Right lobe of liver (tissue), 6 donors: Measurements from ENCODE around the gene TGFBR2. TPM values are rescaled to one million over a fixed set of nuclear protein-coding genes. Genes with fewer than 3 reads are reported as not detected.
A peak's percentile ranks its signal among the peaks of the same experiment; 100 is the strongest.
"Not testable (repeated sequence)": the region's sequence is repeated elsewhere in the genome, so short reads cannot be mapped to it uniquely, and the experiment has no call there.

Source experiments
- ATAC-seq, 4 donors: fragments of 200-7000 bp; cut with Tn5 transposase; one replicate each; pipeline ENCODE4 v1.9.1; 2020; ENCODE audit warnings: mild to moderate bottlenecking in 4 of 4, moderate library complexity in 4 of 4
- DNase-seq, 3 donors: peaks; one replicate each; pipeline ENCODE4 v3.0.0-alpha.2; 2020
- H3K27ac ChIP-seq, 3 donors: fragments of 200-600 bp; one replicate each; pipeline ENCODE4 v1.8.0; 2022
- H3K27me3 ChIP-seq, 2 donors: fragments of 200-600 bp; one replicate each; pipeline ENCODE4 v1.8.0; 2022
- H3K36me3 ChIP-seq, 4 donors: fragments of 200-600 bp; sonication (generic) in 1 of 4; one replicate each; pipeline versions ENCODE4 v1.5.1 to v1.8.0; 2017 to 2022; ENCODE audit warnings: control low read depth in 1 of 4
- H3K4me1 ChIP-seq, 4 donors: fragments of 200-600 bp; sonication (generic) in 1 of 4; one replicate each; pipeline versions ENCODE4 v1.5.1 to v1.8.0; 2017 to 2022; ENCODE audit warnings: control low read depth in 1 of 4
- H3K4me3 ChIP-seq, 3 donors: fragments of 200-600 bp; one replicate each; pipeline ENCODE4 v1.8.0; 2022
- H3K9me3 ChIP-seq, 4 donors: fragments of 200-600 bp; sonication (generic) in 1 of 4; one replicate each; pipeline versions ENCODE4 v1.5.1 to v1.8.0; 2017 to 2022; ENCODE audit warnings: control low read depth in 1 of 4
- CTCF ChIP-seq, 4 donors: fragments of 200-600 bp in 3 of 4; fragments of 450-650 bp in 1 of 4; IDR thresholded peaks; one replicate each; pipeline versions ENCODE4 v1.5.1 to v1.8.0; 2016 to 2022; ENCODE audit warnings: antibody characterized with exemption in 4 of 4, mild to moderate bottlenecking in 2 of 4
- POLR2A ChIP-seq: fragments of 450-650 bp; IDR thresholded peaks from one replicate; pipeline ENCODE4 v1.6.1; 2017; ENCODE audit warnings: antibody characterized with exemption, mild to moderate bottlenecking
- WGBS: methylation state at CpG from one replicate; pipeline ENCODE4 v1.1.6; 2018; ENCODE audit warnings: low coverage, low lambda C conversion rate; ENCODE audit not compliant: insufficient coverage; ENCODE audit errors: missing lambda C conversion rate; 5-methylcytosine and 5-hydroxymethylcytosine counted together
- intact Hi-C, 2 donors: fragments of 100-400 bp; cut with DNase I; formaldehyde crosslinking; loops; one replicate each; pipeline versions ENCODE4 v1.11.2 to v1.14.1; 2022
- total RNA-seq, 6 experiments: library from RNA; depleted of rRNA in 2 of 6; stranded (reverse); fragments of >200 nt in 2 of 6; fragmentation: NEBNext Ultra II Directional in 3 of 6; extraction: Animal tissue kit (Norgen Biotek cat#: 25700) in 3 of 6; gene quantifications; one replicate each; pipeline versions ENCODE4 v1.1.0 to v1.2.4, GENCODE V29; 2016 to 2023
- donor health status: DM: no; HTN: yes; CAD: no.
- donor health status: DM: no; HTN: no; CAD: no.
- donor health status: DM: no; HTN: no; CAD: no.
- donor health status: DM: no; HTN: yes; CAD: no.
- donor health status: DM: no; HTN: yes; CAD: no.

Gene TGFBR2
- total RNA-seq, 6 experiments from 2014 or later, result 24.9 to 52.6 (median 45.5) TPM

- Histone ChIP-seq H3K4me1 (peaks cover 0 to 33% (median 16%) of the 10 kb centered on the region in 4 donors), H3K27ac (peak overlapping the region in 1 of 3 donors; percentile 5), H3K36me3 (peaks cover 0 to 2% (median 0%) of the 10 kb centered on the region in 4 donors), H3K4me3 (no peak overlapping the region), H3K27me3 (no peaks in the 10 kb centered on the region), H3K9me3 (no peaks in the 10 kb centered on the region)
- WGBS, result 74% methylated on average over 5 of the region's 5 CpGs
- DNase-seq, result no peak
- TF ChIP-seq POLR2A (no peak), CTCF (IDR thresholded peaks at IDR 0.05) (no peak)
- no peak for ATAC-seq
- intact Hi-C loops, result no loop called here
Measured at GRCh38 chr3:30623351-30623750, 16.9 kb downstream of the TGFBR2 start.

GRCh38 chr3:30624480-30624879, 18.1 kb downstream of the TGFBR2 start:
- H3K36me3 ChIP-seq, H3K9me3 ChIP-seq, intact Hi-C loops, H3K27me3 ChIP-seq, H3K4me3 ChIP-seq, ATAC-seq, DNase-seq: not testable (repeated sequence)
- 66% methylated on average over 3 of the region's 6 CpGs for WGBS
- Histone ChIP-seq H3K4me1 (peaks cover 0 to 38% (median 20%) of the 10 kb centered on the region in 4 donors), H3K27ac (peak overlapping the region in 2 of 3 donors; percentile 76 to 92)

GRCh38 chr3:30625541-30626438, 19.4 kb downstream of the TGFBR2 start:
- H3K9me3 ChIP-seq, result no peaks in the 10 kb centered on the region
- 27% methylated on average over 4 of the region's 4 CpGs for WGBS
- H3K4me1 ChIP-seq, result peaks cover 0 to 44% (median 20%) of the 10 kb centered on the region in 4 donors
- H3K36me3 ChIP-seq, result peaks cover 0 to 2% (median 0%) of the 10 kb centered on the region in 4 donors
- DNase-seq (peak in 1 of 3 donors; percentile 71), ATAC-seq (peak; percentile 83 to 96 (median 84))
- intact Hi-C loops, result no loop called here
- H3K27me3 ChIP-seq, result no peaks in the 10 kb centered on the region
- no peak for TF ChIP-seq CTCF (IDR thresholded peaks at IDR 0.05)
- TF ChIP-seq POLR2A, result no peak
- no peak overlapping the region for H3K4me3 ChIP-seq
- peak overlapping the region; percentile 66 to 92 (median 84) for H3K27ac ChIP-seq

- peak in 1 of 4 donors; percentile 16 for ATAC-seq
- WGBS, result 69% methylated on average over 4 of the region's 5 CpGs
- peaks cover 0 to 51% (median 20%) of the 10 kb centered on the region in 4 donors for H3K4me1 ChIP-seq
Measured at GRCh38 chr3:30626443-30627180, 20.2 kb downstream of the TGFBR2 start.

More at GRCh38 chr3:30626443-30627180, 20.2 kb downstream of the TGFBR2 start:
- no peak for DNase-seq
- no peaks in the 10 kb centered on the region for H3K27me3 ChIP-seq
- H3K9me3 ChIP-seq, result no peaks in the 10 kb centered on the region
- H3K27ac ChIP-seq, result peak overlapping the region; percentile 66 to 92 (median 84)
- intact Hi-C loops, result no loop called here
- H3K36me3 ChIP-seq, result peaks cover 0 to 2% (median 0%) of the 10 kb centered on the region in 4 donors
- TF ChIP-seq CTCF (IDR thresholded peaks at IDR 0.05), result no peak
- TF ChIP-seq POLR2A, result no peak
- no peak overlapping the region for H3K4me3 ChIP-seq
